Hindlimb muscle (tissue), 1 donor: Measurements from ENCODE around the gene CST4. TPM values are rescaled to one million over a fixed set of nuclear protein-coding genes. Genes with fewer than 3 reads are reported as not detected.
"Not testable (repeated sequence)": the region's sequence is repeated elsewhere in the genome, so short reads cannot be mapped to it uniquely, and the experiment has no call there.

Experiments
- DNase-seq: peaks from one replicate; pipeline ENCODE4 v3.0.0-alpha.2; 2013
- polyA plus RNA-seq: library from polyadenylated mRNA; unstranded; fragments of 120-200 nt; gene quantifications from one replicate; pipeline ENCODE4 v1.2.1, GENCODE V29; 2013; ENCODE audit not compliant: insufficient read length

CST4 gene
- polyA plus RNA-seq, 1 donor, result not detected

GRCh38 chr20:23687986-23688385, 852 bp downstream of the CST4 start:
- no peak for DNase-seq

GRCh38 chr20:23686046-23686750, 2.6 kb downstream of the CST4 start:
- no peak for DNase-seq

- not testable (repeated sequence) for DNase-seq
These were observed 3.3 kb downstream of the CST4 start for GRCh38 chr20:23685529-23685896.

GRCh38 chr20:23684261-23684660, 4.6 kb downstream of the CST4 start:
- no peak for DNase-seq

GRCh38 chr20:23683807-23684206, 5.0 kb downstream of the CST4 start:
- no peak for DNase-seq

- no peak for DNase-seq
These were observed 5.6 kb downstream of the CST4 start for GRCh38 chr20:23683281-23683680.

- no peak for DNase-seq
These were observed 8.7 kb downstream of the CST4 start for GRCh38 chr20:23680146-23680545.

GRCh38 chr20:23679133-23680092, 9.4 kb downstream of the CST4 start:
- DNase-seq, result no peak

- no peak for DNase-seq
These were observed 15.6 kb downstream of the CST4 start for GRCh38 chr20:23673209-23673608.

GRCh38 chr20:23672158-23672557, 16.7 kb downstream of the CST4 start:
- DNase-seq, result no peak

GRCh38 chr20:23671479-23671878, 17.4 kb downstream of the CST4 start:
- no peak for DNase-seq

GRCh38 chr20:23670361-23670760, 18.5 kb downstream of the CST4 start:
- DNase-seq, result no peak

GRCh38 chr20:23669866-23670265, 19.0 kb downstream of the CST4 start:
- DNase-seq, result no peak

- DNase-seq, result no peak
These were observed 19.5 kb downstream of the CST4 start for GRCh38 chr20:23669327-23669726.

- DNase-seq, result no peak
These were observed 20.3 kb downstream of the CST4 start for GRCh38 chr20:23668477-23668951.

- no peak for DNase-seq
These were observed 21.2 kb downstream of the CST4 start for GRCh38 chr20:23667666-23668065.

GRCh38 chr20:23666698-23667097, 22.1 kb downstream of the CST4 start:
- DNase-seq, result no peak

- no peak for DNase-seq
These were observed 22.6 kb downstream of the CST4 start for GRCh38 chr20:23666189-23666588.

- no peak for DNase-seq
These were observed 23.9 kb downstream of the CST4 start for GRCh38 chr20:23664954-23665353.

- not testable (repeated sequence) for DNase-seq
These were observed 24.8 kb downstream of the CST4 start for GRCh38 chr20:23664046-23664445.

- no peak for DNase-seq
These were observed 25.7 kb downstream of the CST4 start for GRCh38 chr20:23663180-23663579.

- no peak for DNase-seq
These were observed 26.5 kb downstream of the CST4 start for GRCh38 chr20:23662276-23662870.

GRCh38 chr20:23661002-23661429, 27.8 kb downstream of the CST4 start:
- DNase-seq, result no peak
